HepG2 (cell line): ENCODE measurements around the gene ZNF629. TPM values are rescaled to one million over a fixed set of nuclear protein-coding genes. Genes with fewer than 3 reads are reported as not detected.

Source experiments
- CBX1 ChIP-seq: IDR thresholded peaks from one replicate; pipeline ENCODE4 v1.6.1; 2016; ENCODE audit warnings: antibody characterized with exemption, low read depth
- ERF ChIP-seq: IDR thresholded peaks from 2 replicates; pipeline ENCODE4 v1.6.1; 2018; ENCODE audit warnings: missing biosample characterization, missing genetic modification reagents
- FOXM1 ChIP-seq: sonication (generic); formaldehyde crosslinking; IDR thresholded peaks from 2 replicates; pipeline ENCODE4 v1.5.0; 2020; ENCODE audit warnings: missing genetic modification reagents
- HMGXB4 ChIP-seq, 2 experiments: sonication (generic) in 1 of 2; formaldehyde crosslinking in 1 of 2; IDR thresholded peaks; 2 replicates each; pipeline versions ENCODE4 v1.4.0 to v1.6.1; 2018 to 2020; ENCODE audit warnings: missing genetic modification reagents in 2 of 2, borderline replicate concordance in 1 of 2, low read depth in 1 of 2, mild to moderate bottlenecking in 1 of 2, missing biosample characterization in 1 of 2
- PBX2 ChIP-seq: IDR thresholded peaks from 2 replicates; pipeline ENCODE4 v1.6.1; 2016; ENCODE audit warnings: control low read depth
- SMARCE1 ChIP-seq: fragments of 450-650 bp; IDR thresholded peaks from 2 replicates; pipeline ENCODE4 v1.6.1; 2017; ENCODE audit warnings: borderline replicate concordance
- TRIM22 ChIP-seq: fragments of 450-650 bp; IDR thresholded peaks from 2 replicates; pipeline ENCODE4 v1.6.1; 2017
- ZBTB10 ChIP-seq: sonication (generic); formaldehyde crosslinking; IDR thresholded peaks from 2 replicates; pipeline ENCODE4 v1.4.0; 2020; ENCODE audit warnings: missing genetic modification reagents, borderline replicate concordance
- ZNF160 ChIP-seq: sonication (generic); formaldehyde crosslinking; IDR thresholded peaks from 2 replicates; pipeline ENCODE4 v1.8.0; 2022; ENCODE audit warnings: mild to moderate bottlenecking, inconsistent platforms, missing genetic modification reagents
- ZNF224 ChIP-seq: sonication (generic); formaldehyde crosslinking; IDR thresholded peaks from 2 replicates; pipeline ENCODE4 v1.5.0; 2020; ENCODE audit warnings: mild to moderate bottlenecking, missing genetic modification reagents
- ZNF263 ChIP-seq: sonication (generic); formaldehyde crosslinking; IDR thresholded peaks from 2 replicates; pipeline ENCODE4 v1.4.0; 2020; ENCODE audit warnings: missing genetic modification reagents
- ZNF616 ChIP-seq: sonication (generic); formaldehyde crosslinking; IDR thresholded peaks from 2 replicates; pipeline ENCODE4 v1.5.0; 2020; ENCODE audit warnings: low read depth, mild to moderate bottlenecking, missing genetic modification reagents
- polyA plus RNA-seq, 8 experiments: library from polyadenylated mRNA; depleted of rRNA in 3 of 8; stranded (reverse) in 7 of 8; unstranded in 1 of 8; fragments of >200 nt; fragmentation: Illumina TruSeq in 4 of 8; extraction: Trizol in 4 of 8; gene quantifications; 2 replicates each; pipeline versions ENCODE4 v1.2.1 to v1.2.3, GENCODE V29; 2011 to 2016; ENCODE audit warnings: low read depth in 4 of 8, missing spikeins in 1 of 8, mixed read lengths in 1 of 8; ENCODE audit not compliant: insufficient read depth in 1 of 8
- total RNA-seq, 5 experiments: library from RNA; depleted of rRNA; stranded (reverse); fragments of >200 nt; fragmentation: Illumina TruSeq; extraction: Trizol; gene quantifications; 2 replicates each; pipeline ENCODE4 v1.2.3, GENCODE V29; 2016; ENCODE audit warnings: low read depth in 1 of 5
- TF ChIP-seq, protein P1 (sequence below): sonication (generic); formaldehyde crosslinking; IDR thresholded peaks from 2 replicates; pipeline ENCODE4 v1.5.1; 2020; ENCODE audit warnings: missing genetic modification reagents, mild to moderate bottlenecking, borderline replicate concordance
- TF ChIP-seq, protein P2 (sequence below): sonication (generic); formaldehyde crosslinking; conservative IDR thresholded peaks from 2 replicates; pipeline ENCODE4 v1.4.0; 2020; ENCODE audit warnings: mild to moderate bottlenecking, missing genetic modification reagents, moderate library complexity
- TF ChIP-seq, protein P3 (sequence below): sonication (generic); formaldehyde crosslinking; IDR thresholded peaks from 2 replicates; pipeline ENCODE4 v1.5.0; 2020; ENCODE audit warnings: missing genetic modification reagents

ZNF629 gene
- total and polyA plus RNA-seq, 2 of the 13 experiments (the other 11 are each of a cell fraction or from before 2014, with no cell fraction given): 6.1 to 16.5 TPM

DNA sequence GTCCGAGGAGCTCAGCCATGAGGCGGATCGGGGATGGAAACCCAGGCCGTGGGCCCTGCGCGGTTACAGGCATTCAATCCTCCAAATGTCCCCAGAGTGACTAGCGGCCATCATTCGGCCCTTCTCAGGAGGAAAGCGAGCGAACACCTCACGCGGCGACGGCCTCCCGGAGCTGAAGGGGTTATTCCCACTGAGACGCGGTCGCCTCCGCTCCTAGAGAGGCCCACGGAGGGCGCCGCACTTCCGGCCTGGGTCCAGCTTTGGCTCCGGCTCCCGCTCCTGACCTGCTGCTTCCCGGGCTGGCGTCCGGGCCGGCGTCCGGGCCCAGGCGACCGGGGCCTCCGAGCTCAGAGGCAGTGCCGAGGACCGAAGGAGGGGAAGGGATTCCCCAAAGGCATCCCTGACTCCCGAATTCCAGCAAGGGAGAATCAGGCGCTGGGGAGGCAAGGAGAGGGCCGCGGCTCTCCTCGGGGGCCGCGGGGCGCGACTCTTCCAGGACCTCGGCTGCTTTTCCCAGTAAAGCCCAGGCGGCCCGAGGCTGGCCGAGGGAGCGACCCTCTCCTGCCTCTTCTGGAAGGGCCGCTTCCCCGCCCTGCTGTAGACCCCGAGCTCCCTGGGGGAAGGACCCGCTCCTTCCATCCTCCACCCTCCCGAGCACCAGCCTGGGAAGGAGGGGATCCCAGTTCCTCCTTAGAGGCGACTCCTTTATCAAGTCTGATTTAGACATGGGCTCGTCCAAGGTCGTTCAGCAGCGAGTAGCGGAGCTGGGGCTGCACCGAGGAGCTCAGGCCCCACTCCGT lies 18.6 kb upstream of the ZNF629 start (continued):
- no peak for TF ChIP-seq TRIM22
- TF ChIP-seq, protein P1, sequence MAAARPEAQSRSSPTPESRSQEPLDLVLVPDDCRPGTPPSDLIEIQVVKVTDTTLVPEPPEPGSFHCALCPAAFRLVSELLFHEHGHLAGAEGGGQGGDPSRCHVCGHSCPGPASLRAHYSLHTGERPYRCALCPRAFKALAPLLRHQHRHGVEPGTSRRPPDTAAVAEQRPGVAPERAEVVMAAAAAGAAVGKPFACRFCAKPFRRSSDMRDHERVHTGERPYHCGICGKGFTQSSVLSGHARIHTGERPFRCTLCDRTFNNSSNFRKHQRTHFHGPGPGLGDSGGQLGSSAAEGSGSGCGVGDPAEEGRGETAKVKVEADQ (CRISPR knock-in tag): peak; percentile 90; the same call in 1 of the 2 replicates
- peak; percentile 51 for TF ChIP-seq ZNF160 (CRISPR knock-in tag)
- no peak; the same call in 1 of the 2 replicates for TF ChIP-seq ZNF224 (CRISPR knock-in tag)
- TF ChIP-seq HMGXB4 (CRISPR knock-in tag; IDR thresholded peaks at IDR 0.05; ENCODE audit: borderline replicate concordance in 1 of 2, low read depth in 1 of 2): peak; percentile 98
- peak; percentile 91 for TF ChIP-seq ZNF616 (CRISPR knock-in tag)
- TF ChIP-seq FOXM1 (CRISPR knock-in tag): no peak
- peak; percentile 78 for TF ChIP-seq ZNF263 (CRISPR knock-in tag)
- TF ChIP-seq SMARCE1: no peak
- TF ChIP-seq PBX2 (CRISPR knock-in tag): no peak
- peak; percentile 53 for TF ChIP-seq CBX1
- peak; percentile 75; the same call in 1 of the 2 replicates for TF ChIP-seq ZBTB10 (CRISPR knock-in tag)
- TF ChIP-seq, protein P2, sequence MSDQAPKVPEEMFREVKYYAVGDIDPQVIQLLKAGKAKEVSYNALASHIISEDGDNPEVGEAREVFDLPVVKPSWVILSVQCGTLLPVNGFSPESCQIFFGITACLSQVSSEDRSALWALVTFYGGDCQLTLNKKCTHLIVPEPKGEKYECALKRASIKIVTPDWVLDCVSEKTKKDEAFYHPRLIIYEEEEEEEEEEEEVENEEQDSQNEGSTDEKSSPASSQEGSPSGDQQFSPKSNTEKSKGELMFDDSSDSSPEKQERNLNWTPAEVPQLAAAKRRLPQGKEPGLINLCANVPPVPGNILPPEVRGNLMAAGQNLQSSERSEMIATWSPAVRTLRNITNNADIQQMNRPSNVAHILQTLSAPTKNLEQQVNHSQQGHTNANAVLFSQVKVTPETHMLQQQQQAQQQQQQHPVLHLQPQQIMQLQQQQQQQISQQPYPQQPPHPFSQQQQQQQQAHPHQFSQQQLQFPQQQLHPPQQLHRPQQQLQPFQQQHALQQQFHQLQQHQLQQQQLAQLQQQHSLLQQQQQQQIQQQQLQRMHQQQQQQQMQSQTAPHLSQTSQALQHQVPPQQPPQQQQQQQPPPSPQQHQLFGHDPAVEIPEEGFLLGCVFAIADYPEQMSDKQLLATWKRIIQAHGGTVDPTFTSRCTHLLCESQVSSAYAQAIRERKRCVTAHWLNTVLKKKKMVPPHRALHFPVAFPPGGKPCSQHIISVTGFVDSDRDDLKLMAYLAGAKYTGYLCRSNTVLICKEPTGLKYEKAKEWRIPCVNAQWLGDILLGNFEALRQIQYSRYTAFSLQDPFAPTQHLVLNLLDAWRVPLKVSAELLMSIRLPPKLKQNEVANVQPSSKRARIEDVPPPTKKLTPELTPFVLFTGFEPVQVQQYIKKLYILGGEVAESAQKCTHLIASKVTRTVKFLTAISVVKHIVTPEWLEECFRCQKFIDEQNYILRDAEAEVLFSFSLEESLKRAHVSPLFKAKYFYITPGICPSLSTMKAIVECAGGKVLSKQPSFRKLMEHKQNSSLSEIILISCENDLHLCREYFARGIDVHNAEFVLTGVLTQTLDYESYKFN (CRISPR knock-in tag): peak; percentile 71
- TF ChIP-seq, protein P3, sequence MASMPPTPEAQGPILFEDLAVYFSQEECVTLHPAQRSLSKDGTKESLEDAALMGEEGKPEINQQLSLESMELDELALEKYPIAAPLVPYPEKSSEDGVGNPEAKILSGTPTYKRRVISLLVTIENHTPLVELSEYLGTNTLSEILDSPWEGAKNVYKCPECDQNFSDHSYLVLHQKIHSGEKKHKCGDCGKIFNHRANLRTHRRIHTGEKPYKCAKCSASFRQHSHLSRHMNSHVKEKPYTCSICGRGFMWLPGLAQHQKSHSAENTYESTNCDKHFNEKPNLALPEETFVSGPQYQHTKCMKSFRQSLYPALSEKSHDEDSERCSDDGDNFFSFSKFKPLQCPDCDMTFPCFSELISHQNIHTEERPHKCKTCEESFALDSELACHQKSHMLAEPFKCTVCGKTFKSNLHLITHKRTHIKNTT (CRISPR knock-in tag): 0 out of 2 replicates have a peak, but pooled peaks have one; percentile 12
- TF ChIP-seq ERF (CRISPR knock-in tag): peak; percentile 99
